HPDE6-E6E7 (cell line): Measurements from ENCODE around the gene DLGAP4.

Experiments used
- DNase-seq: peaks from one replicate; pipeline ENCODE4 v3.0.0; 2011; ENCODE audit warnings: missing footprints; ENCODE audit errors: extremely low spot score

Gene DLGAP4

GRCh38 chr20:36565520-36565919 lies 259.4 kb downstream of the DLGAP4 start:
- no peak for DNase-seq

DNA sequence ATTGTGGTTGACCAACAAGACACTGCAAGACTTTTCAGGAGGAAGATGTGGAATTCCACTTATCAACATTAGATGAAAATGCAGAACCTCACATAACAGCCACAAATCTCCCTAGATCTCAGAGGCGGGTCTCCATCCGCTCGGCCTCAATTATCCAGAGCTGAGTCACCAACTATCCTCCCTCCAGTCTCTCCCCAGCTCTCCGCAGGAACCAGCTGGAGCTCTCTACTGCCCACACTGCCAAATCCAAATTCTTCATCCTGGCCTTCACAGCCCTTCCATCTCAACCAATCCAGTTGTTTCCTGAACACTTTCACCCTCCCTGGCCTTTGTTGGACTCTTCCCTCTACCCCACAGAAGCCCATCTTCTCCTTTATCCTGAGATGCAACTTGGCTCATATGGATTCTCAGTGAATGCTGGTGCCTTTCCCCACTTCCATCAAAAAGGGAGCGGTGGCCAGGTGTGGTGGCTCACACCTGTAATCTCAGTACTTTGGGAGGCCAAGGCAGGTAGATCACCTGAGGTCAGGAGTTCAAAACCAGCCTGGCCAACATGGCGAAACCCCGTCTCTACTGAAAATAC lies 263.8 kb downstream of the DLGAP4 start:
- no peak for DNase-seq

GRCh38 chr20:36571564-36572504 lies 265.7 kb downstream of the DLGAP4 start:
- DNase-seq, result no peak

DNA sequence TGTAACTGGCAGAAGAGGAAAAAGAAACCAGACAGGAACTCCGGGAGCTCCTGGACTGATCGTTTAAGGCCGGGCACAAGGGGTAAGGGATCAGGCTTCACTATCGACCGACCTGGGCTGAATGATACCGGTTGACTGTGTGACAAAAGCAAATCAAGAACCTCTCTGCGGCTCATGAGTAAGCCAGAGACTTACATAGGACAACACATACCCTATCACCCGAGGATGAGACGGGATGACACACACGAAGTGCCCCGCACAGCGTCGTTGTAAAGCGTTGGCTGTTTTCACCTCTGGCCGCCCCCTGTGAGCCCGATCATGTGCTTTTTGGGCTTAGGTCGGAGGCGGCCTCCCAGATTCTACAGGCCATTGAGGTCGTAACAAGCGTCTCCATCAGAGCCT lies 266.6 kb downstream of the DLGAP4 start:
- peak; percentile 50 for DNase-seq

GRCh38 chr20:36573103-36573797 lies 267.1 kb downstream of the DLGAP4 start, which contains the start of gene TGIF2:
TSS of gene TGIF2 (plus strand) at chr20:36573597. CDS start at chr20:36578775, 5,178 bp downstream.
- peak; percentile 86 for DNase-seq

DNA sequence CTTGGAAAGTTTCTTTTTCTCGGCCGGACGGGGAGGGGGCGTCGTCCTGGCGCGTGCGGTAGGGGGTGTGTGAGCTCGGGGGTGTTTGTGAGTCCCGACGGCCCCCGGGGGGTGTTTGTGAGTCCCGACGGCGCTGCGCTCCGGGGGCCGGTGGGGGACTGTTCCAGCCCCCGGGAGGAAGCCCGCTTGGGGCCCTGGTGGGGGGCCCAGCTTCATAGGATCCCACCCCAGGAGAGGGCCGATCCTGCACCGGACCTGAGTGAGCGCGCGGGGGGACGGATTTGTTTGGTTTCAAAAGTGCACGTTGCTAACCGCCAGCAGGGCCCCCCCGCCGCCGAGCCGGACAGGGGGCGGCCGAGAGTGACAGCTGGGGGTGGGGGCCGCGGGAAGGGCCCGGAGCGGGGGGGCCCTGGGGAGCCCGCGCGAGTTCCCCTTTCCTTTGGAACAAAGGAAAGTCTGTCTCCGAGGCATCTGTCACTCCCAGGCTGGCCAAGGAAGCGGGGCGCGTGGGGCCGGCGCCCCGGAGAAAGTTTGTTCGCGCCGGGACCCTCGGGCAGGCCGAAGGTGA lies 267.7 kb downstream of the DLGAP4 start:
- DNase-seq, result peak; percentile 33

DNA sequence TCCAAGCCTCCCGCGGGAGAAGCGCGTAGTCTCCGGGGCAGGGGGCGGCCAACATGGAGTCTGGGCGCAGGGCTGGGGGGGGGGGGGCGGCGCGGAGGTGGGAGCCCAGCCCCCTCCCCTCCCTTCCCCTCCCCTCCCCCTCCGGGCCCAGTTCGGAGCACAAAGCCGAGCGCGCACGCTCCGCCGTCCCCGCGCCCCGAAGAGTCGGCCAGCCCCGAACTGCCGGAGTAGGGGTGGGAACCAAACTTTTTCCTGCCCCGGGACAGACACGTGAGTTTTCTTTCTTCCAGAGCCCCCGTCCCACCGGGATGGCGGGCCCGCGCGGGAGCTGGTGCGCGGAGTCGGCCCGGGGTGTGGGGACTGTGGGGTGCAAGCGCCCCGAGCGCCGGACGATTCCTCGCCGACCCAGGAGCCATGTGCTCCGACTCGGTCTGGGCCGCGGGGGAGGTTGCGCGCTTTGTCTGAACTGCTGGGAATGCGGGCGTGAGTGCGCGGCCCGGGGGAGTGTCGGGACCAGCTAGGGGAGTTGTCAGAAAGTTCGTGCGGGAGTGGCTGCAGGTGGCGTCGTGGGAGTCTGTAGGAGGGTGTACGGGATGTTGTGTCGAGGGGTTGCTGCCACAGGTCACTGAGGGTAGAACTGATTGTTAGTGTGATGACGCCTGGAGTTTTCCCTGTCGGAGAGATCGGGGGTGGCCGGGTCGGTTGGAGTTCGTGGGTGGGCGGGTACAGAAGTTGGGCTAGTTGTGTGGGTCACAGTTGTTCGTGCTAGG lies 268.4 kb downstream of the DLGAP4 start:
- DNase-seq, result peak; percentile 66

- DNase-seq, result no peak
These were observed 269.9 kb downstream of the DLGAP4 start for GRCh38 chr20:36576081-36576445.
